ENCODE measurements around the gene PRKG1. TPM values are rescaled to one million over a fixed set of nuclear protein-coding genes. Genes with fewer than 3 reads are reported as not detected.

The PRKG1 gene
- total RNA-seq, 2 donors from 2014 or later: 1.3 to 2.7 TPM

- DNase-seq: peak; percentile 53
- Mint-ChIP-seq H3K27me3 (ENCODE audit: insufficient read depth) (no peaks in the 10 kb centered on the region), H3K27ac (no peak overlapping the region), H3K4me1 (peaks cover 3% of the 10 kb centered on the region), H3K36me3 (ENCODE audit: low read depth) (no peaks in the 10 kb centered on the region), H3K4me3 (no peak overlapping the region), H3K9me3 (no peaks in the 10 kb centered on the region)
- H3K27ac ChIP-seq (ENCODE audit: low read depth, low read length): no peak overlapping the region
- H3K27me3 ChIP-seq (ENCODE audit: control insufficient read depth, insufficient read depth, low read length, poor library complexity, severe bottlenecking): no peaks in the 10 kb centered on the region
- no peaks in the 10 kb centered on the region for H3K9me3 ChIP-seq (ENCODE audit: control insufficient read depth, low read length)
- no peak overlapping the region for H3K9ac ChIP-seq (ENCODE audit: extremely low read depth, low read length, poor library complexity, severe bottlenecking)
- H3K36me3 ChIP-seq (ENCODE audit: control insufficient read depth, insufficient read depth, low read length): no peaks in the 10 kb centered on the region
- H3K4me3 ChIP-seq (ENCODE audit: low read length): no peak overlapping the region
- TF ChIP-seq CTCF (conservative IDR thresholded peaks at IDR 0.05): no peak
- 81 to 86% methylated on average over 8 of the region's 8 CpGs for WGBS, 2 experiments (ENCODE audit: insufficient coverage in 1 of 2, insufficient read length in 1 of 2)
- no peaks in the 10 kb centered on the region for H3K4me1 ChIP-seq (ENCODE audit: control insufficient read depth, insufficient read depth, low read length)
Observed at GRCh38 chr10:52128056-52128683, 1053.9 kb downstream of the PRKG1 start.

- Histone ChIP-seq H3K4me1 (ENCODE audit: control insufficient read depth, insufficient read depth, low read length) (no peaks in the 10 kb centered on the region), H3K4me3 (ENCODE audit: low read length) (no peak overlapping the region), H3K27me3 (ENCODE audit: control insufficient read depth, insufficient read depth, low read length, poor library complexity, severe bottlenecking) (no peaks in the 10 kb centered on the region), H3K9ac (ENCODE audit: extremely low read depth, low read length, poor library complexity, severe bottlenecking) (no peak overlapping the region), H3K36me3 (ENCODE audit: control insufficient read depth, insufficient read depth, low read length) (no peaks in the 10 kb centered on the region), H3K9me3 (ENCODE audit: control insufficient read depth, low read length) (no peaks in the 10 kb centered on the region), H3K27ac (ENCODE audit: low read depth, low read length) (no peak overlapping the region)
- DNase-seq: no peak
- Mint-ChIP-seq H3K9me3 (no peaks in the 10 kb centered on the region), H3K27me3 (ENCODE audit: insufficient read depth) (no peaks in the 10 kb centered on the region), H3K4me1 (peaks cover 3% of the 10 kb centered on the region), H3K27ac (no peak overlapping the region), H3K4me3 (no peak overlapping the region), H3K36me3 (ENCODE audit: low read depth) (no peaks in the 10 kb centered on the region)
- no peak for TF ChIP-seq CTCF (conservative IDR thresholded peaks at IDR 0.05)
- WGBS, 2 experiments (ENCODE audit: insufficient coverage in 1 of 2, insufficient read length in 1 of 2): 80 to 98% methylated on average over 1 to 2 of the region's 3 CpGs
Observed at GRCh38 chr10:52129410-52130178, 1055.3 kb downstream of the PRKG1 start.

- H3K9me3 Mint-ChIP-seq: no peaks in the 10 kb centered on the region
- H3K27ac ChIP-seq (ENCODE audit: low read depth, low read length): no peak overlapping the region
- no peaks in the 10 kb centered on the region for H3K36me3 ChIP-seq (ENCODE audit: control insufficient read depth, insufficient read depth, low read length)
- no peak for TF ChIP-seq CTCF (conservative IDR thresholded peaks at IDR 0.05)
- H3K36me3 Mint-ChIP-seq (ENCODE audit: low read depth): no peaks in the 10 kb centered on the region
- 84 to 100% methylated on average over 2 of the region's 2 CpGs for WGBS, 2 experiments (ENCODE audit: insufficient coverage in 1 of 2, insufficient read length in 1 of 2)
- DNase-seq: no peak
- no peak overlapping the region for H3K4me3 Mint-ChIP-seq
- no peaks in the 10 kb centered on the region for H3K4me1 Mint-ChIP-seq
- H3K27me3 Mint-ChIP-seq (ENCODE audit: insufficient read depth): no peaks in the 10 kb centered on the region
- H3K4me3 ChIP-seq (ENCODE audit: low read length): no peak overlapping the region
- no peak overlapping the region for H3K9ac ChIP-seq (ENCODE audit: extremely low read depth, low read length, poor library complexity, severe bottlenecking)
- H3K27ac Mint-ChIP-seq: no peak overlapping the region
- H3K27me3 ChIP-seq (ENCODE audit: control insufficient read depth, insufficient read depth, low read length, poor library complexity, severe bottlenecking): no peaks in the 10 kb centered on the region
- peaks cover 3% of the 10 kb centered on the region for H3K4me1 ChIP-seq (ENCODE audit: control insufficient read depth, insufficient read depth, low read length)
- H3K9me3 ChIP-seq (ENCODE audit: control insufficient read depth, low read length): no peaks in the 10 kb centered on the region
Observed at GRCh38 chr10:52135101-52135500, 1060.8 kb downstream of the PRKG1 start.
